Stimulated activated CD8-positive, alpha-beta memory T cell treated with anti-CD3 and anti-CD28 coated beads, Interleukin-7, amount 100 ng/mL, for 24 hours (primary cell): ENCODE measurements around the gene MORC3.
"Not testable (repeated sequence)": the region's sequence is repeated elsewhere in the genome, so short reads cannot be mapped to it uniquely, and the experiment has no call there.

Experiments
- DNase-seq: peaks from one replicate; pipeline ENCODE4 v3.0.0-alpha.2; 2020; ENCODE audit warnings: low read depth

The MORC3 gene

GRCh38 chr21:36322083-36322424 lies 2.1 kb downstream of the MORC3 start:
- no peak for DNase-seq

DNA sequence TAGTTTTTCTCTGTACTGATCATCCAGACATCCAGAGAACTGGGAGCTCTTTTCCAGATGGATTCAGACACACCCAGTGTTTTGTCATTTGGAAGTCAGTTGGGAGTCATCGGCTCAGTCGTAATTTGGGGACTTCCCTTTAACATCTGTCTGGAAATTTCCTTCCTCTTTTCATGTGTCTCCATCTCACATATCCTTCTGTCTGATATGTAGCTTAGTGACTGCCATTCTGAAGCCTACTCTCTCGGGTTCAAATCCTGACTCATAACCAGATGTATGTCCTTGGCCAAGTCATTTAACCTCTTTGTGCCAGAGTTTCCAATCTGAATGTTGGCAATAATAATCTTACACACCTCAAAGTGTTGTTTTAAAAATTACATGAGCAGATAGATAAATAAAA lies 3.0 kb downstream of the MORC3 start:
- DNase-seq, result no peak

DNA sequence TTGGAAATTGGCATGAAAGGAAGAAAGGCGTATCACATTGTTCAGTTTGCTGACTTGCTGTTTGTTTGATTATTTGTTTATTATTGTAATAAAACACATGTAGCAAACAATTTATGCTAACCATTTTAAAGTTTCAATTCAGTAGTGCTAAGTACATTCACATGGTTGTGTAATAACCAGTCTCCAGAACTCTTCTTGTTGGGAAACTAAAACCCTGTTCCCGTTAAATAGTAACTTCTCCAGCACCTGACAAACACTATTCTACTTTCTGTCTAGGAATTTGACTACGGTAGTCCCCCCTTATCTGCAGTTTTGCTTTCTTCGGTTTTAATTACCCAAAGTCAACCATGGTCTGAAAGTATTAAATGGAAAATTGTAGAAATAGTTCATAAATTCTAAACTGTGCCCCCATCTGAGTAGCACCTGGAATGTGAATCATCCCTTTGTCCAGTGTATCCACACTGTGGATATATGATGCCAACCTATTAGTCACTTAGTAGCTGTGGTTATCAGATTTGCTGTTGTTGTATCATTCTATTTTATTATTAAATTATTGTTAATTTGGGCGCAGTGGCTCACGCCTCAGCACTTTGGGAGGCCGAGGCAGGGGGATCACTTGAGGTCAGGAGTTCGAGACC lies 5.5 kb downstream of the MORC3 start:
- DNase-seq, result no peak

GRCh38 chr21:36330904-36331303 lies 10.9 kb downstream of the MORC3 start:
- DNase-seq, result no peak

- no peak for DNase-seq
These were observed 17.1 kb downstream of the MORC3 start for GRCh38 chr21:36337099-36337509.

GRCh38 chr21:36338975-36339374 lies 19.0 kb downstream of the MORC3 start:
- no peak for DNase-seq

GRCh38 chr21:36342581-36342980 lies 22.6 kb downstream of the MORC3 start:
- DNase-seq, result not testable (repeated sequence)

DNA sequence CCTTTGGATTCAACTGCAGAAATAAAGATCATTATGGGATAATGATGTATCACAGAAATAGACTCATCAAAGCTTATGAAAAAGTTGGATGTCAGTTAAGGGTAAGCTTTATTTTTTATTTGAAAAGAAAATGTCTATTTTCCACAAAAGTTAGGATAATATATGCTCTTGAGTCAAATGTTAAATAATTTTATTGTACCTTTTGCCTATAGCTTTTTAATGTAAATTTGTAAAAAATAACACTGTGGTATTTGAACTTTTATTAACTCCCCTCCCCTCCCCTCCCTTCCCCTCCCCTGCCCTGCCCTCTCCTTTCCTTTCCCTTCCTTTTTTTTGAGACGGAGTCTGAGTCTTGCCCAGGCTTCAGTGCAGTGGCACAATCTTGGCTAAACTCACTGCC lies 24.9 kb downstream of the MORC3 start:
- no peak for DNase-seq

DNA sequence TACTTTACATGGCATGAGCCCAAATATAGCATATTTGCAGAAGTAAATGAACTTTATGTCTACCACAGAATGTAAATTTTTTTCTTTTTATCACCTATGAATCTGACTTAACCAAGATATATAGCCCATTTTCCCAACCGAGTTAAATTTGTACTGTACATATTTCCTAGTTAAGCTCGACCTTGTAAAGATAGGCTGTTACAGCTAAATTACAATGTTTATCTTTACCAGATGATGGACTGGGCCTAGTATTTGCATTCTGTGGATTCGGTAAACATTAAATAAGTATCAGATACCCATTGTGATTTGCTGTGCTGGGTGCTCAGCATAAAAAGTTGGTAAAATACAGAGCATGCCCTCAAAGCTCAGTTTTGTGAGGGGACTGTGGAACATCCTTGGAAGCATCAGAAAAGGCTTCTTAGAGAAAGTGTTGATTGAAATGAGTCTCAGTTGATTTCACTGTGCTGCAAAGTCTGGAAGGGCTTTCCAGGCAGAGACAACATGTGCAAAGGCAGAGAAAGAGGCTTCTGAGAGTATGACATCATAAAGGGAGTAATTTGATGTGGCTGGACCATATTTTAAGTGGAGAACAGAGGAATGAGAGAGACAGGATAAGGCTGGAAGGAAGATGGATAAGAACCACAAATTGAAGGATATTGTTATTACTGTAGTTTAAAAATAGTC lies 27.4 kb downstream of the MORC3 start:
- no peak for DNase-seq

- no peak for DNase-seq
These were observed 27.9 kb downstream of the MORC3 start for GRCh38 chr21:36347962-36348328.

GRCh38 chr21:36349315-36349714 lies 29.3 kb downstream of the MORC3 start:
- DNase-seq, result no peak

GRCh38 chr21:36350282-36350910 lies 30.4 kb downstream of the MORC3 start:
- no peak for DNase-seq

- DNase-seq, result no peak
These were observed 35.1 kb downstream of the MORC3 start for GRCh38 chr21:36354918-36355680.

DNA sequence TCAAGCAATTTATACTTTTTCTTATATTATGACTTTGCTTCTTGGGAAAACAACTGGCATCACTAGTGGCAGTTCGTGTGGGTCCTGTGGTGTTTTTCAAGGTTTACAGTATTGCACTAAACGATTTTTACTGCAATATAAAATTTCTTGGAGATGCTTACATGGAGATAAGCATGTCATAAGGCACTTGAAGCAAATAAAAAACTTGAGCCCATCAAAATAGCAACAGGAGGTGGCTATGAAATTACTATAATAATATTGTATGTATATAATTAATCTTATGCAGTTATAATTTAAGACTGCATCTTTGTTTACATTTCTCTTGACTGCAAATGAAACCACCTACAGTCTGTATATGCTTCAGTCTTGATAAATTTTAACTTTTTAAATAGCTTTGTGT lies 35.9 kb downstream of the MORC3 start:
- no peak for DNase-seq

- DNase-seq, result no peak
These were observed 39.2 kb downstream of the MORC3 start for GRCh38 chr21:36359185-36359584.

DNA sequence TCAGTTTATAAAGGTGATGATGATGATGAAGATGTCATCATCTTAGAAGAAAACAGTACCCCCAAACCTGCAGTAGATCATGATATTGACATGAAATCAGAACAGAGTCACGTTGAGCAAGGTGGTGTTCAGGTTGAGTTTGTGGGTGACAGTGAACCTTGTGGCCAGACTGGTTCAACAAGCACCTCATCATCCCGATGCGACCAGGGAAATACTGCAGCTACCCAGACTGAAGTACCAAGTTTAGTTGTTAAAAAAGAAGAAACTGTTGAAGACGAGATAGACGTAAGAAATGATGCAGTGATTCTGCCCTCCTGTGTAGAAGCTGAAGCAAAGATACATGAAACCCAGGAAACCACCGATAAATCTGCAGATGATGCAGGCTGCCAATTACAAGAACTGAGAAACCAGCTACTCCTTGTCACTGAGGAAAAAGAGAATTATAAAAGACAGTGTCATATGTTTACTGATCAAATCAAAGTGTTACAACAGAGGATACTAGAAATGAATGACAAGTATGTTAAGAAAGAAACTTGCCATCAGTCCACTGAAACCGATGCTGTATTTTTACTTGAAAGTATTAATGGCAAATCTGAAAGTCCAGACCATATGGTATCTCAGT lies 49.2 kb downstream of the MORC3 start:
- DNase-seq, result no peak

DNA sequence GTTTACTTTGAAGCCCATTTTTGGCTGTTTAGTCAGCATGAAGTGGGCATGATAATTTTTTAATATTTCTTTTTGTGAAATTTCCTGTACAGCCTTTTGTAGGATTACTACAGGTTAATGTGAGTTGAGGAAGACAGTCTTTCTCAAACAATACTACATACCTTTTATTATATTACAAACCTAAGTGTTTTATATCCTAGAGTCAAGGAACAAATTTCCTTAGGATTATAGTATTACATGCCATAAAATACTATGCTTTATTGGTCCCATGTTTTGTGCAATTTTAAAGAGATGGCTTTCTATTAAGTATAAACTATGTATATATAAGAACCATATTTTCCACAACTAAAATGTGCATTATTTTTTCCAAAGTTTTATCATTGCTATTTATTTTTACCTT lies 56.0 kb downstream of the MORC3 start:
- no peak for DNase-seq

DNA sequence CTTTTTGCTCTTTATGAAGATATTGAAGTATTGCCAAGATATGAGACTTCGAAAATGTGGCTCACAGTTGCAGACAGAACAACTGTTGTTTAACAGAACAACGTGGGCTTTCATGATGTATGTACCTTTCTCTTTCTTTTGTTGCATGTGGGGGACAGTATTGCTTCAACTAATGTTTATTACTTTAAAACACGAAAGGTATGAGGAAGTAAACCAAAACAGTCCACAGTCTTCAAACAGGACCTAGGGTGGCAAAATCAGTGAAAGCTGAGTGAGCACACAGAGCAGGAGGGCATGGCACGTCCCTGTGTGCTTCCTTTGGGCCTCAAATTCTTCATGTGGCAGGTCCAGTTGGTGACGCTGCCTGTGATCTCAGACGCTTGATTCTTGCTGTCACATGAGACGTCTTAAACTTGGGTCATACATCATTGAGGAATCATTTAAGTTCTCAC lies 57.4 kb downstream of the MORC3 start:
- DNase-seq, result no peak

GRCh38 chr21:36379251-36379650 lies 59.3 kb downstream of the MORC3 start:
- no peak for DNase-seq

- DNase-seq, result no peak
These were observed 62.0 kb downstream of the MORC3 start for GRCh38 chr21:36381841-36382589.

DNA sequence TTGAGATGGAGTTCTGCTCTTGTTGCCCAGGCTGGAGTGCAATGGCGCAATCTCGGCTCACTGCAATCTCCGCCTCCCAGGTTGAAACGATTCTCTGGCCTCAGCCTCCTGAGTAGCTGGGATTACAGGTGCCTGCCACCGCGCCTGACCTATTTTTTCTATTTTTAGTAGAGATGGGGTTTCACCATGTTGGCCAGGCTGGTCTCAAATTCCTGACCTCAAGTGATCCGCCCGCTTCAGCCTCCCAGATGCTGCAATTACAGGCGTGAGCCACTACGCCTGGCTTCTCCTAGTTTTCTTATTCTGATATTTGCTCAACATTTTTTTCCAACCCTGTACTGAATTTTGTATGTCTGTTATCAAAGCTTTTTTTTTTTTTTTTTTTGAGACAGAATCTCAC lies 62.7 kb downstream of the MORC3 start:
- DNase-seq, result not testable (repeated sequence)

DNA sequence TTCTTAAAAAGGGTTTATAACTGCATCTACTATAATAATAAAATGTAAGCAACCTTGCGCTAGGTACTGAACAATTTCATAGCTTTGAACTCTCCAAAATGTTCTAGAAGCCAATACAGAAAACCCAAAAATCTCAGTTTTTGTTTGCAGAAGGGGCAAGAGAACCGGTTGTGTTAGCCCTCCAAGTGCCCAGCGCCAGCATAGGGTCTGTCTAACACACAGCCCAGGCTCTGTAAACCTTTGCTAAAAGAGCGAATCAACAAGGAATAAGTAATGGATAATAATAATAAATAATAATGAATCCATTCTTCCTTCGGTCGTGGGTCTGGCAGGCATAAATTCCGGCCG lies 64.9 kb downstream of the MORC3 start:
- DNase-seq, result no peak
